ENCODE data around the gene TXNL4B.

The TXNL4B gene

GRCh38 chr16:72042157-72042660, 51.2 kb downstream of the TXNL4B start:
- DNase-seq (ENCODE audit: low read depth in 4 of 4, low spot score in 1 of 4), result no peak

GRCh38 chr16:72036098-72036497, 57.3 kb downstream of the TXNL4B start:
- DNase-seq (ENCODE audit: low read depth in 4 of 4, low spot score in 1 of 4), result no peak

All from stimulated activated CD4-positive, alpha-beta T cell treated with anti-CD3 and anti-CD28 coated beads, Interleukin-1b, Interleukin-23, amount 100 ng/mL, for 24 hours (primary cell).